WERI-Rb-1 (cell line): Measurements from ENCODE around the gene CLECL1.
"Not testable (repeated sequence)": the region's sequence is repeated elsewhere in the genome, so short reads cannot be mapped to it uniquely, and the experiment has no call there.

Source experiments
- DNase-seq: peaks from one replicate; pipeline ENCODE4 v3.0.0-alpha.2; 2020
- H3K27ac ChIP-seq: fragments of 250-450 bp; sonication (Bioruptor Pico); 2 replicates; pipeline ENCODE4 v1.5.1; 2020; ENCODE audit warnings: mild to moderate bottlenecking, moderate library complexity
- H3K27me3 ChIP-seq: fragments of 250-450 bp; sonication (Bioruptor Pico); 2 replicates; pipeline ENCODE4 v1.5.1; 2021; ENCODE audit warnings: mild to moderate bottlenecking, low read depth, moderate library complexity; ENCODE audit not compliant: insufficient read depth, severe bottlenecking
- H3K36me3 ChIP-seq: fragments of 250-450 bp; sonication (Bioruptor Pico); 2 replicates; pipeline ENCODE4 v1.5.1; 2020; ENCODE audit warnings: mild to moderate bottlenecking, moderate library complexity
- H3K4me3 ChIP-seq: 2 replicates; pipeline ENCODE4 v1.5.1; 2011; ENCODE audit warnings: low read depth, mild to moderate bottlenecking, control low read depth, low read length
- H3K9me3 ChIP-seq: fragments of 250-450 bp; sonication (Bioruptor Pico); 2 replicates; pipeline ENCODE4 v1.5.1; 2021; ENCODE audit warnings: mild to moderate bottlenecking, moderate library complexity; ENCODE audit not compliant: severe bottlenecking
- TF ChIP-seq, protein P1 (sequence below): IDR thresholded peaks from 2 replicates; pipeline ENCODE4 v1.5.1; 2011; ENCODE audit warnings: low read depth, mild to moderate bottlenecking, control low read depth, inconsistent platforms, low read length

CLECL1 gene

DNA sequence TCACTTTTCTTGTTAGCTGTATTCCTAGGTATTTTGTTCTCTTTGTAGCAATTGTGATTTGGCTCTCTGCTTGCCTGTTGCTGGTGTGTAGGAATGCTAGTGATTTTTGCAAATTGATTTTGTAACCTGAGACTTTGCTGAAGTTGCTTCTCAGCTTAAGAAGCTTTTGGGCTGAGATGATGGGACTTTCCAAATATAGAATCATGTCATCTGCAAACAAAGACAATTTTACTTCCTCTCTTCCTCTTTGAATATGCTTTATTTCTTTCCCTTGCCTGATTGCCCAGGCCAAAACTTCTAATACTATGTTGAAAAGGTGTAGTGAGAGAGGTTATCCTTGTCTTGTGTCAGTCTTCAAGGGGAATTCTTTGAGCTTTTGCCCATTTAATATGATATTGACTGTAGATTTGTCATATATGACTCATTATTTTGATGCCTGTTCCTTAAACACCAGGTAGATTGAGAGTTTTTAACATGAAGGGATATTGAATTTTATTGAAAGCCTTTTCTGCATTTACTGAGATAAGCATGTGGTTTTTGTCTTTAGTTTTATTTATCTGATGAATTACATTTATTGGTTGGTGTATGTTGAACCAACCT, 26.7 kb downstream of the CLECL1 start:
- no peaks in the 10 kb centered on the region for H3K9me3 ChIP-seq

DNA sequence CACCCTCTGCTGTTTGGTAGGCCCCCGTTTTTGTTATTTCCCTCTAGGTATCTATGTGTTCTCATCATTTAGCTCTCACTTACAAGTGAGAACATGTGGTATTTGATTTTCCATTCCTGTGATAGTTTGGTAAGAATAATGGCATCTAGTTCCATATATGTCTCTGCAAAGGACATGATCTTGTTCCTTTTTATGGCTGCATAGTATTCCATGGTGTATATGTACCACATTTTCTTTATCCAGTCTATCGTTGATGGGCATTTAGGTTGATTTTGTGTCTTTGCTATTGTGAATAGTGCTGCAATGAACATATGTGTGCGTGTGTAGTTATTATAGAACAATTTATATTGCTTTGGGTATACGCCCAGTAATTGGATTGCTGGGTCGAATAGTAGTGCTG, 28.3 kb downstream of the CLECL1 start:
- not testable (repeated sequence) for DNase-seq, H3K27ac ChIP-seq, H3K36me3 ChIP-seq, H3K27me3 ChIP-seq, H3K9me3 ChIP-seq, H3K4me3 ChIP-seq

More for the DNA sequence above, 26.7 kb downstream of the CLECL1 start:
- H3K27ac ChIP-seq: no peak overlapping the region
- no peaks in the 10 kb centered on the region for H3K36me3 ChIP-seq
- H3K27me3 ChIP-seq: no peaks in the 10 kb centered on the region
- DNase-seq: no peak
- TF ChIP-seq, protein P1, sequence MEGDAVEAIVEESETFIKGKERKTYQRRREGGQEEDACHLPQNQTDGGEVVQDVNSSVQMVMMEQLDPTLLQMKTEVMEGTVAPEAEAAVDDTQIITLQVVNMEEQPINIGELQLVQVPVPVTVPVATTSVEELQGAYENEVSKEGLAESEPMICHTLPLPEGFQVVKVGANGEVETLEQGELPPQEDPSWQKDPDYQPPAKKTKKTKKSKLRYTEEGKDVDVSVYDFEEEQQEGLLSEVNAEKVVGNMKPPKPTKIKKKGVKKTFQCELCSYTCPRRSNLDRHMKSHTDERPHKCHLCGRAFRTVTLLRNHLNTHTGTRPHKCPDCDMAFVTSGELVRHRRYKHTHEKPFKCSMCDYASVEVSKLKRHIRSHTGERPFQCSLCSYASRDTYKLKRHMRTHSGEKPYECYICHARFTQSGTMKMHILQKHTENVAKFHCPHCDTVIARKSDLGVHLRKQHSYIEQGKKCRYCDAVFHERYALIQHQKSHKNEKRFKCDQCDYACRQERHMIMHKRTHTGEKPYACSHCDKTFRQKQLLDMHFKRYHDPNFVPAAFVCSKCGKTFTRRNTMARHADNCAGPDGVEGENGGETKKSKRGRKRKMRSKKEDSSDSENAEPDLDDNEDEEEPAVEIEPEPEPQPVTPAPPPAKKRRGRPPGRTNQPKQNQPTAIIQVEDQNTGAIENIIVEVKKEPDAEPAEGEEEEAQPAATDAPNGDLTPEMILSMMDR: no peak
- H3K4me3 ChIP-seq: no peak overlapping the region

DNA sequence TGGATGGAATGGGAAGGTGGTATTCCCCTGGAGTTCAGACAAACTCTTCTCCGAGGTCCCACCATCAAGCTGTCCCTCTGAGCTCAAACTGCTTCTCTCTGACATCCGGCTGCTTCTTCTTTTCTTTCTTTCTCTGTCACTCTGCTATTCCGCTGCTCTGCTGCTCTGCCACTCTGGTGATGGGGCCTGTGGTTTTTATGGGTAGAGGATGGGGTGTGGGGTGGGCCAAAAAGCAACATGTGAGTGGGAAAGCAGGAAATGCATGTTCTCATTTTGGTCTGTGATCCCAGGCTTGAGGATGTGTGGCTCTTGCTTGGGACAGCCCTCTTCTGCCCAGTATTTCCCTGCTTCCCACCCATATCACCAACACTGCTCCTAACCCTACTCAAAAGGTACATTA, 30.6 kb downstream of the CLECL1 start:
- TF ChIP-seq, protein P1: no peak

DNA sequence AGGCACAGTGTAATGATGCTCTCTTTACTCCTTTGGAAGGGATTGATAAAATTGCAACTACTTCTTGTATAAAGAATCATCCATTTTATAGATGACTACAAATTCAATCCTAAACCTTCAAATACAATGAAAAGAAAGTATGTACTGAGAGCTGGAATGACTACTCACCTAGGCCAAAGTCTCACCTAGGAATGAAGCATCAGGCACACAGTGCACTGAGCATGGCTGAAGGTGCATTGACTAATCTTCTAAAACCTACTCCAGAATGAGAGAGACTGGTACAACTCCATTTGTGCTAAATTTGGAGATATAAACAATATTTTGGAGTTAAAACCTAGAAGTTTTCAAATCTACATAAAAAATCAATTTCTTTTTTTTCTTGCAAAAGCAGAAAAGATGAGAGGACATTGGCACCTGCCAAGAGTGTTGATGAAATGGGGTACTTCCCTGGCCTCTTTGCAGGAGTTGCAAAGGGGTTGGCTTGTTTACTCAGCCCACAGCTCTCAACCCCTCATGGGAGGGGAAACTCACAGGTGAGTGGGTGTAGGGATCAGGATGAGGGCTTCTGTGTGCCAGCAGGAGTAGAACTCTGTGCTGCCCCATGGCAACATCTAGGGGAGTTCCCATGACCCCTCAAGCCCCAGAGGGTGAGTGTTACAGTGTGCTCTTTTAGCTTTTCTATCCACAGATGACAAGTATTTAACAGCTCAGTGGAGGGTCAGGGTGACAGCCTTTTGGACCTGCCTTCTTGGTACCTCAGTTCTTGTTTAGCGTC, 31.3 kb downstream of the CLECL1 start:
- no peaks in the 10 kb centered on the region for H3K9me3 ChIP-seq
- H3K36me3 ChIP-seq: no peaks in the 10 kb centered on the region
- no peak overlapping the region for H3K27ac ChIP-seq
- TF ChIP-seq, protein P1: no peak
- DNase-seq: no peak
- H3K4me3 ChIP-seq: no peak overlapping the region
- no peaks in the 10 kb centered on the region for H3K27me3 ChIP-seq

More for the DNA sequence above, 30.6 kb downstream of the CLECL1 start:
- no peak for DNase-seq
- Histone ChIP-seq H3K9me3 (no peaks in the 10 kb centered on the region), H3K36me3 (no peaks in the 10 kb centered on the region), H3K27ac (no peak overlapping the region), H3K27me3 (no peaks in the 10 kb centered on the region), H3K4me3 (no peak overlapping the region)

DNA sequence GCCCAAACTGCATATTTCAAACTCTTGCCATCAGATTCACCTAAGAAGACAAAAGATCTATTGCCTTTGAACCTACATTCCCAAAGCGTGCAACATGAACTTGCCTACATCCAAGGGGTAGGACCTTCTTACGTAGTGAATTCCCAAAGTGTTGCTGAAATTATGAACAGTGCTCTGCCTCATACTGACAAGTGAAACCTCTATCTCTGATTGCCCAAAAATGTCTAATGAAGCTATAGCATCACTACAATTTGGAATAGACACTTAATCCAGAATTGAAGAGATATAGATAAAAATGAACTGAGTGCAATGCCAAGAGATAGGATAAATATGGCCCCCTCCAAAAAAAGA, 32.3 kb downstream of the CLECL1 start:
- no peak for DNase-seq

DNA sequence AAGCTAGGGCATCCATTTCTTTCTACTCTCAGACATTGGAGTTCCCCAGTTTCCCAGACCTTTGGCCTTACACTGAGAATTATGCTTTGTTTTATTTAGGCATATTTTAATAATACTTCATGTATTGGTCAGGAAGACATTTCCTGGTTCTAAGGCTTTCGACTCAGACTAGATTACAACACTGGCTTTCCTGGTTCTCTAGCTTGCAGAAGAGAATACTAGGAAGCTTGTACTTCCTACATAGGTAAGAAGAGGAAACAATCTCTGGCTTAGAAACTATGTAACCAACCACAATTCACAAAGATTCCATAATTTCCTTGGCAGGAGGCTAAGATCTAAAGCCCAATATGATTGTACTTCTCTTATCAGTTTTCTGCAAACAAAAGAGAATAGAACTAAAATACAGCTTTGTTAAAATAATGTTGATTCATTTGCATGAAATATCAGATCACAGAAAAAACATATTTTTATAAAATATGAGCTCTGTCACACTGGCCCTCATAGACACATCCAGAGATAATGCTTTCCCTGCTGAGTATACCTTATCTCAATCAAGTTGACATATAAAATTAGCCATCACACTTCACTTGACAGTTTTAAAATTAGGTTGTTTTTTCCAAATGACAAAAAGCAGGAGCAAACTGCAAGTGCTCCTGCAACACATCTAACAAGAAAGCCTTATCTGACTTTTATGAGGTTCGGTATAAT, 32.8 kb downstream of the CLECL1 start:
- H3K4me3 ChIP-seq: no peak overlapping the region
- TF ChIP-seq, protein P1: no peak
- H3K27ac ChIP-seq: no peak overlapping the region
- H3K27me3 ChIP-seq: no peaks in the 10 kb centered on the region
- DNase-seq: no peak
- H3K36me3 ChIP-seq: no peaks in the 10 kb centered on the region
- H3K9me3 ChIP-seq: no peaks in the 10 kb centered on the region

More for the DNA sequence above, 32.3 kb downstream of the CLECL1 start:
- TF ChIP-seq, protein P1: no peak
- no peaks in the 10 kb centered on the region for H3K27me3 ChIP-seq
- no peaks in the 10 kb centered on the region for H3K9me3 ChIP-seq
- no peak overlapping the region for H3K27ac ChIP-seq
- H3K4me3 ChIP-seq: no peak overlapping the region
- H3K36me3 ChIP-seq: no peaks in the 10 kb centered on the region
